Progenitor cell of endocrine pancreas (in vitro differentiated cells): ENCODE measurements around the gene THAP7. TPM values are rescaled to one million over a fixed set of nuclear protein-coding genes. Genes with fewer than 3 reads are reported as not detected.

Source experiments
- DNase-seq: peaks from one replicate; pipeline ENCODE4 v3.0.0; 2021; ENCODE audit warnings: low spot score; ENCODE audit not compliant: unreplicated experiment
- H3K27ac Mint-ChIP-seq: 2 replicates; pipeline ENCODE4 v1.8.0; 2021; ENCODE audit warnings: mild to moderate bottlenecking, moderate library complexity, mixed read lengths
- H3K27me3 Mint-ChIP-seq: 2 replicates; pipeline ENCODE4 v1.8.0; 2021; ENCODE audit warnings: mixed read lengths
- H3K36me3 Mint-ChIP-seq: 2 replicates; pipeline ENCODE4 v1.8.0; 2022; ENCODE audit warnings: mixed read lengths; ENCODE audit not compliant: insufficient read depth
- H3K4me1 Mint-ChIP-seq: 2 replicates; pipeline ENCODE4 v1.8.0; 2021; ENCODE audit warnings: low read depth, mixed read lengths
- H3K4me3 Mint-ChIP-seq: 2 replicates; pipeline ENCODE4 v1.8.0; 2021; ENCODE audit warnings: low read depth, mild to moderate bottlenecking, moderate library complexity, mixed read lengths
- H3K9me3 Mint-ChIP-seq: 2 replicates; pipeline ENCODE4 v1.8.0; 2021; ENCODE audit warnings: low read depth, mixed read lengths
- microRNA-seq: library from miRNA; unstranded; fragments of <30 nt; microRNA quantifications from one replicate; pipeline ENCODE4 v1.1.0, GENCODE V29; 2020; ENCODE audit warnings: borderline number of aligned reads; ENCODE audit not compliant: unreplicated experiment
- total RNA-seq: library from RNA; stranded (reverse); gene quantifications from 2 replicates; pipeline ENCODE4 v1.2.1, GENCODE V29; 2021
- TF ChIP-seq, protein P1 (sequence below): fragments of 200-600 bp; sonication (generic); IDR thresholded peaks from one replicate; pipeline ENCODE4 v1.5.0; 2021; ENCODE audit warnings: antibody characterized with exemption, mild to moderate bottlenecking; ENCODE audit not compliant: unreplicated experiment

Gene THAP7
- total RNA-seq, 1 donor from 2014 or later, result 17.6 TPM

DNA sequence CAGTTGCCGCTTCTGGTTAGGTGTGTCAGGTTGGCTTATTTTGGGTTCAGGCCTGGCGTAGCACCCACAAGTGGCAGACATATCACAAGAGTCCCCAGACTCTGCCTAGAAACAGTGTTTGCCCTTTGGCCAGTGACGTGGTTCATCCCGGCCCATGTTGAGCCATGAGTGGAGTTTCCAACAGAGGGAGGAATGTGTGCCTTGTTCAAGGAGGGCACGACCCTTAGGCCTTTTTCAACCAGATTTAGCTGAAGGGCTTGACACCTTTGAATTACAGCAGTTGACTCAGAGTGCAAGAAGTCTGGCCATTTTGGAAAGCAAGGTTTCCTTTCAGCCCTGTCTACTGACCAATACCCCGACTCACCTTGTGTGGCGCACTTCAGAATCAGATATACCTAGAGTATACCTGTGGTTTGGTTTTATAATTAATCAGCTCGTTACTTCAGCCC lies 50.0 kb downstream of the THAP7 start:
- H3K27ac Mint-ChIP-seq, result peak overlapping the region; percentile 95
- H3K4me3 Mint-ChIP-seq, result no peak overlapping the region
- DNase-seq, result no peak
- H3K27me3 Mint-ChIP-seq, result peaks cover 3% of the 10 kb centered on the region
- H3K36me3 Mint-ChIP-seq, result peaks cover 16% of the 10 kb centered on the region
- H3K9me3 Mint-ChIP-seq, result no peaks in the 10 kb centered on the region
- TF ChIP-seq, protein P1, sequence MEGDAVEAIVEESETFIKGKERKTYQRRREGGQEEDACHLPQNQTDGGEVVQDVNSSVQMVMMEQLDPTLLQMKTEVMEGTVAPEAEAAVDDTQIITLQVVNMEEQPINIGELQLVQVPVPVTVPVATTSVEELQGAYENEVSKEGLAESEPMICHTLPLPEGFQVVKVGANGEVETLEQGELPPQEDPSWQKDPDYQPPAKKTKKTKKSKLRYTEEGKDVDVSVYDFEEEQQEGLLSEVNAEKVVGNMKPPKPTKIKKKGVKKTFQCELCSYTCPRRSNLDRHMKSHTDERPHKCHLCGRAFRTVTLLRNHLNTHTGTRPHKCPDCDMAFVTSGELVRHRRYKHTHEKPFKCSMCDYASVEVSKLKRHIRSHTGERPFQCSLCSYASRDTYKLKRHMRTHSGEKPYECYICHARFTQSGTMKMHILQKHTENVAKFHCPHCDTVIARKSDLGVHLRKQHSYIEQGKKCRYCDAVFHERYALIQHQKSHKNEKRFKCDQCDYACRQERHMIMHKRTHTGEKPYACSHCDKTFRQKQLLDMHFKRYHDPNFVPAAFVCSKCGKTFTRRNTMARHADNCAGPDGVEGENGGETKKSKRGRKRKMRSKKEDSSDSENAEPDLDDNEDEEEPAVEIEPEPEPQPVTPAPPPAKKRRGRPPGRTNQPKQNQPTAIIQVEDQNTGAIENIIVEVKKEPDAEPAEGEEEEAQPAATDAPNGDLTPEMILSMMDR, result peak; percentile 27
- peaks cover 56% of the 10 kb centered on the region for H3K4me1 Mint-ChIP-seq

DNA sequence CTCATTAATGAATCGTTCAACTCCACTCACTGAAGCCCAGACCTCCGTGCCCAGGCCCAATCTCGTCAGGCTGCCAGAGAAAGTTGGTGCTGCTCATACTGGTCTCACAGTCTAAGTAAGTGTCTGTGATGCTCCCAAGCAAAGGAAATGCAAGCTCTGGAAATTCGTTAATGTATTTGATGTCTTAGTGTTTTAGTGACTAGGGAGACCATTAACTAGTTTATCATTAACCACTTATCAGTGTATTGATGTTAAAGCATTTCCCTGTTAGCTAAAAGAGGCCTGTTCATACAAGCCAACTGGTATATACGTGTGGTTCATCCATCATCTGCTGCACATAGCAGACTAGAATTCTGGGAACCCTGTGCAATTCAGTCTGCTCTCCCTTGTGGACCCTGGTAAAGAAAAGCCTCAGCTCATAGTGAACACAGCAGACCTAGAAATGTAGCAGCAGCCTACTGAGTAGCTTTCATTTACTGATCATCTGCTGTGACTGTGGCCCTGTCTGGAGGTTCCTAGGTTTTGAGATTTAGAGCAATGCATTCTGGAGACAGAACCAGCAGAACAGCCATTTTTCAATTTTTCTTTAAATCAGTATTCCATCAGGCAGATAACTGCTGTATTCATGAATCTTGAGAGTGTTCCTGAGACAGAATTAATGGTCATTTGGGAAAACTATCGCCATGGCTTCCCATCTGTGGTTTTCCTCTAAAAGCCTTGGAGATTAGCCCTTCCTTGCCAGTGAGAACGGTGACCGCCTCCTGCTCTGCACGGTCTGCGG lies 50.6 kb downstream of the THAP7 start:
- TF ChIP-seq, protein P1, result no peak
- H3K4me1 Mint-ChIP-seq, result peaks cover 60% of the 10 kb centered on the region
- no peak for DNase-seq
- H3K36me3 Mint-ChIP-seq, result peaks cover 16% of the 10 kb centered on the region
- no peaks in the 10 kb centered on the region for H3K9me3 Mint-ChIP-seq
- peak overlapping the region; percentile 95 for H3K27ac Mint-ChIP-seq
- peaks cover 1% of the 10 kb centered on the region for H3K27me3 Mint-ChIP-seq
- H3K4me3 Mint-ChIP-seq, result peak overlapping the region; percentile 37

DNA sequence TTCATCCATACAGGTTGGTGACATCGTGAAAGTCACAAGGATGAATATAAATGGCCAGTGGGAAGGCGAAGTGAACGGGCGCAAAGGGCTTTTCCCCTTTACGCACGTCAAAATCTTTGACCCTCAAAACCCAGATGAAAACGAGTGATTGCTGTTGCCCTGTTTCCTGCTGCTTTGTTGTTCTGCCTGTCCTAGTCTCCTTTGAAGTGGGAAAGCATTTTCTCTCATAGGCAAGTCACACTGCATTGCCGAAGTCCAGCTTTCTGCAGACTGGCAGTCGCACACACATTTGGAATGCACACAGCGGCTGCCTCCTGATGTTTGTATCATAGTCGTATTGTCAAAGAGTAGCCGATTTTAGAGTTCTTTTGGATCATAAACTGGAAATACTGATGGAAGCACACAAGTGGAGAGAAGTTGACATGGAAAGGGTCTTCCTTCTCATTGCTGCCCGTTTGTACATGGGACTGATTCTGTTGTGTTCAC lies 52.2 kb downstream of the THAP7 start:
- Mint-ChIP-seq H3K36me3 (peaks cover 16% of the 10 kb centered on the region), H3K27ac (peak overlapping the region; percentile 95), H3K4me3 (no peak overlapping the region), H3K9me3 (no peaks in the 10 kb centered on the region), H3K4me1 (peaks cover 67% of the 10 kb centered on the region), H3K27me3 (no peaks in the 10 kb centered on the region)
- TF ChIP-seq, protein P1, result no peak
- DNase-seq, result no peak

Small RNA genes lying within 50 kb of the gene (microRNA-seq; reads per million reads assigned to microRNA genes)
- not detected for gene MIR649

Other genes with a start within 250 kb of the THAP7 start
- 0.40 and 0.74 TPM in 2 replicates for gene SERPIND1, start 228.0 kb downstream of the THAP7 start, total RNA-seq
- 125 and 140 TPM in 2 replicates for gene PI4KA, start 143.3 kb downstream of the THAP7 start, total RNA-seq
- 20.4 and 20.6 TPM in 2 replicates for gene SNAP29, start 143.1 kb downstream of the THAP7 start, total RNA-seq
- gene CRKL, start 84.7 kb downstream of the THAP7 start, total RNA-seq, result 81.4 and 86.3 TPM in 2 replicates
- gene AIFM3, start 34.9 kb downstream of the THAP7 start, total RNA-seq, result 1.8 and 2.3 TPM in 2 replicates
- gene LZTR1, start 19.8 kb downstream of the THAP7 start, total RNA-seq, result 91.6 and 93.8 TPM in 2 replicates
- 0.36 and 0.57 TPM in 2 replicates for gene P2RX6, start 13.0 kb upstream of the THAP7 start, total RNA-seq
- gene SLC7A4, start 30.4 kb upstream of the THAP7 start, total RNA-seq, result 1.1 and 1.3 TPM in 2 replicates
- gene LRRC74B, start 43.8 kb upstream of the THAP7 start, total RNA-seq, result 0.40 and 0.72 TPM in 2 replicates